Vagina (tissue), 2 donors: ENCODE results near the gene CYREN. TPM values are rescaled to one million over a fixed set of nuclear protein-coding genes. Genes with fewer than 3 reads are reported as not detected.
"Not testable (repeated sequence)": the region's sequence is repeated elsewhere in the genome, so short reads cannot be mapped to it uniquely, and the experiment has no call there.

Source experiments
- DNase-seq, 2 donors: peaks; one replicate each; pipeline ENCODE4 v3.0.0-alpha.2; 2017; ENCODE audit errors: extremely low spot score in 2 of 2
- H3K27ac ChIP-seq: fragments of 200-600 bp; sonication (generic); one replicate; pipeline ENCODE4 v1.5.1; 2019
- H3K27me3 ChIP-seq: fragments of 200-600 bp; sonication (generic); one replicate; pipeline ENCODE4 v1.5.1; 2019
- H3K36me3 ChIP-seq, 2 donors: fragments of 200-600 bp; sonication (generic); one replicate each; pipeline ENCODE4 v1.5.1; 2017 to 2019
- H3K4me1 ChIP-seq: fragments of 200-600 bp; sonication (generic); one replicate; pipeline ENCODE4 v1.5.1; 2019
- H3K4me3 ChIP-seq, 2 donors: fragments of 200-600 bp; sonication (generic); 1 replicate in 1 of 2; 2 replicates in 1 of 2; pipeline ENCODE4 v1.5.1; 2016 to 2019
- H3K9me3 ChIP-seq: fragments of 200-600 bp; sonication (generic); one replicate; pipeline ENCODE4 v1.5.1; 2019
- POLR2A ChIP-seq, 2 donors: fragments of 450-650 bp; IDR thresholded peaks; one replicate each; pipeline ENCODE4 v1.6.1; 2017; ENCODE audit warnings: antibody characterized with exemption in 2 of 2, mild to moderate bottlenecking in 2 of 2, moderate library complexity in 2 of 2
- POLR2AphosphoS5 ChIP-seq, 2 donors: sonication (generic); formaldehyde crosslinking; IDR thresholded peaks; one replicate each; pipeline ENCODE4 v1.9.0; 2017; ENCODE audit warnings: antibody characterized with exemption in 2 of 2, mild to moderate bottlenecking in 2 of 2, low read depth in 1 of 2; ENCODE audit not compliant: insufficient read depth in 1 of 2
- intact Hi-C: fragments of 100-400 bp; cut with DNase I; formaldehyde crosslinking; loops from one replicate; pipeline ENCODE4 v1.15.1; 2023
- total RNA-seq: library from RNA; depleted of rRNA; stranded (reverse); fragments of >200 nt; gene quantifications from one replicate; pipeline ENCODE4 v1.2.3, GENCODE V29; 2016
- TF ChIP-seq, protein P1 (sequence below), 3 experiments: fragments of 450-650 bp in 2 of 3; fragments of 200-600 bp in 1 of 3; sonication (generic) in 1 of 3; IDR thresholded peaks; one replicate each; pipeline ENCODE4 v1.5.1; 2017 to 2019; ENCODE audit warnings: antibody characterized with exemption in 3 of 3, mild to moderate bottlenecking in 2 of 3, moderate library complexity in 2 of 3

Gene CYREN
- total RNA-seq, 1 donor from 2014 or later, result 33.4 TPM

DNA sequence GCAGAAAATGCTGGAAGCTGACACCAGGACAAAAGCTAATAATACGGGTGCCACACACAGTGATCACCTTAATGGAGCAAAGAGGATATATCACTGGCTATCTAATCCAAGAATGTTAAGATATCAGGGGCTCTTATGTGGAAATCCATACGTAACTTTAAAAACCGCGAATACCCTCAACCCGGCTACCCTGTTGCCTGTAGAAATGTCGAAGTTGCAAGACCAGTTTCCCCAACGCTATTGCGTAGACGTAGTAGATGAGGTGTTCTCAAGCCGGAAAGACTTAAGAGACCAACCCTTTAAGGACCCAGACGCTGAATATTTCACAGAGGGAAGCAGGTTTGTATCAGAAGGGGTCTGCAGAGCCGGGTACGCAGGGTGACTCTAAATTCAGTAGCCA is 7.9 kb upstream of the CYREN start:
- H3K9me3 ChIP-seq, result peaks cover 13% of the 10 kb centered on the region
- no peak overlapping the region for H3K27ac ChIP-seq
- TF ChIP-seq, protein P1, sequence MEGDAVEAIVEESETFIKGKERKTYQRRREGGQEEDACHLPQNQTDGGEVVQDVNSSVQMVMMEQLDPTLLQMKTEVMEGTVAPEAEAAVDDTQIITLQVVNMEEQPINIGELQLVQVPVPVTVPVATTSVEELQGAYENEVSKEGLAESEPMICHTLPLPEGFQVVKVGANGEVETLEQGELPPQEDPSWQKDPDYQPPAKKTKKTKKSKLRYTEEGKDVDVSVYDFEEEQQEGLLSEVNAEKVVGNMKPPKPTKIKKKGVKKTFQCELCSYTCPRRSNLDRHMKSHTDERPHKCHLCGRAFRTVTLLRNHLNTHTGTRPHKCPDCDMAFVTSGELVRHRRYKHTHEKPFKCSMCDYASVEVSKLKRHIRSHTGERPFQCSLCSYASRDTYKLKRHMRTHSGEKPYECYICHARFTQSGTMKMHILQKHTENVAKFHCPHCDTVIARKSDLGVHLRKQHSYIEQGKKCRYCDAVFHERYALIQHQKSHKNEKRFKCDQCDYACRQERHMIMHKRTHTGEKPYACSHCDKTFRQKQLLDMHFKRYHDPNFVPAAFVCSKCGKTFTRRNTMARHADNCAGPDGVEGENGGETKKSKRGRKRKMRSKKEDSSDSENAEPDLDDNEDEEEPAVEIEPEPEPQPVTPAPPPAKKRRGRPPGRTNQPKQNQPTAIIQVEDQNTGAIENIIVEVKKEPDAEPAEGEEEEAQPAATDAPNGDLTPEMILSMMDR (IDR thresholded peaks at IDR 0.05), result no peak
- TF ChIP-seq POLR2AphosphoS5 (IDR thresholded peaks at IDR 0.05; ENCODE audit: insufficient read depth in 1 of 2, low read depth in 1 of 2) (no peak), POLR2A (IDR thresholded peaks at IDR 0.05) (no peak)
- no peaks in the 10 kb centered on the region for H3K4me1 ChIP-seq
- DNase-seq, result no peak
- H3K36me3 ChIP-seq, result peaks cover 0 to 23% of the 10 kb centered on the region in 2 donors
- H3K27me3 ChIP-seq, result no peaks in the 10 kb centered on the region
- intact Hi-C loops, result no loop called here
- no peak overlapping the region for H3K4me3 ChIP-seq

DNA sequence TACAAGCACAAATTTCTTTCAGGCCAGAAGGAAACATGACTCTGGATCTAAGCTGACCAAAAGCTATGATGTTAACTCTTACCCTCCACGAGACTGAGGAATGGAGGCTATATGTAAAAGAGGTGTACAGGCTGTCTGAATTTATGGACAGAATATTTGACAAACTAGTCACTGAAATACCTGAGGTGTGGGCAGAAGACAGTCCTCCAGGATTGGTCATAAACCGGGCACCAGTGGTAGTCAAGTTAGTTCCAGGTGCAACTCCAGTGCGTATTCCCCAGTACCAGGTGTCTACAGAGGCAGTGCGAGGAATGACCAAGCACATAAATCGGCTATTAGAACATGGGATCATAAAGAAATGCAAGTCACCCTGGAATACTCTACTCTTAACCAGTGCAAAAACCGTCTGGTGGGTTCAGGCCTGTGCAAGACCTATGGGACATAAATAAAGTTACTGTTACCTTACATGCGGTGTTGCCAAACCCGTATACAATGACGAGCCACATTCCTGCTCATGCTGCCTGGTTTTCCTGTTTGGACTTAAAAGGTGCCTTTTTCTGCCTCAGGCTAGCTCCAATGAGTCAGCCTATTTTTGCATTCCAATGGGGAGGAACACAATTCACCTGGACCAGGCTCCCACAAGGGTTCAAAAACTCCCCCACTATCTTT is 6.7 kb upstream of the CYREN start:
- DNase-seq, result no peak
- TF ChIP-seq, protein P1 (IDR thresholded peaks at IDR 0.05), result no peak
- no peak for TF ChIP-seq POLR2A (IDR thresholded peaks at IDR 0.05)
- no peak for TF ChIP-seq POLR2AphosphoS5 (IDR thresholded peaks at IDR 0.05; ENCODE audit: insufficient read depth in 1 of 2, low read depth in 1 of 2)
- Histone ChIP-seq H3K9me3 (peaks cover 9% of the 10 kb centered on the region), H3K27me3 (no peaks in the 10 kb centered on the region), H3K4me1 (peaks cover 2% of the 10 kb centered on the region), H3K27ac (no peak overlapping the region), H3K4me3 (no peak overlapping the region), H3K36me3 (peaks cover 0 to 11% of the 10 kb centered on the region in 2 donors)
- intact Hi-C loops, result no loop called here

- no peak overlapping the region for H3K27ac ChIP-seq
- peaks cover 14% of the 10 kb centered on the region for H3K4me1 ChIP-seq
- H3K27me3 ChIP-seq, result no peaks in the 10 kb centered on the region
- H3K36me3 ChIP-seq, result peaks cover 0 to 4% of the 10 kb centered on the region in 2 donors
- peaks cover 1% of the 10 kb centered on the region for H3K9me3 ChIP-seq
- no peak overlapping the region for H3K4me3 ChIP-seq
- TF ChIP-seq POLR2AphosphoS5 (IDR thresholded peaks at IDR 0.05; ENCODE audit: insufficient read depth in 1 of 2, low read depth in 1 of 2), result no peak
- TF ChIP-seq, protein P1 (IDR thresholded peaks at IDR 0.05), result no peak
- no peak for TF ChIP-seq POLR2A (IDR thresholded peaks at IDR 0.05)
- intact Hi-C loops, result no loop called here
- no peak for DNase-seq
These were observed 5.4 kb upstream of the CYREN start for GRCh38 chr7:135175931-135176330.

- TF ChIP-seq, protein P1 (IDR thresholded peaks at IDR 0.05), result no peak
- no peak for TF ChIP-seq POLR2A (IDR thresholded peaks at IDR 0.05)
- TF ChIP-seq POLR2AphosphoS5 (IDR thresholded peaks at IDR 0.05; ENCODE audit: insufficient read depth in 1 of 2, low read depth in 1 of 2), result no peak
- H3K4me1 ChIP-seq, result peaks cover 17% of the 10 kb centered on the region
- no peaks in the 10 kb centered on the region for H3K9me3 ChIP-seq
- H3K27me3 ChIP-seq, result no peaks in the 10 kb centered on the region
- DNase-seq, result no peak
- no peak overlapping the region for H3K4me3 ChIP-seq
- H3K36me3 ChIP-seq, result no peaks in the 10 kb centered on the region
- no peak overlapping the region for H3K27ac ChIP-seq
- intact Hi-C loops, result no loop called here
These were observed 4.4 kb upstream of the CYREN start for GRCh38 chr7:135174941-135175340.

GRCh38 chr7:135173916-135174315 is 3.4 kb upstream of the CYREN start:
- H3K36me3 ChIP-seq, H3K4me3 ChIP-seq, DNase-seq, H3K27ac ChIP-seq, H3K9me3 ChIP-seq, H3K27me3 ChIP-seq, intact Hi-C loops: not testable (repeated sequence)
- peaks cover 27% of the 10 kb centered on the region for H3K4me1 ChIP-seq
